H1 (cell line): ENCODE results near the gene C19orf85.

ENCODE experiments used
- CEBPB ChIP-seq: IDR thresholded peaks from 2 replicates; pipeline ENCODE4 v1.6.1; 2012; ENCODE audit warnings: low read depth, low read length
- CTCF ChIP-seq, 3 experiments: IDR thresholded peaks; 1 replicate in 2 of 3; 2 replicates in 1 of 3; pipeline versions ENCODE4 v1.5.1 to v1.6.1; 2011; ENCODE audit warnings: low read length in 3 of 3, mild to moderate bottlenecking in 3 of 3, inconsistent platforms in 2 of 3, low read depth in 1 of 3, moderate library complexity in 1 of 3; ENCODE audit not compliant: insufficient read depth in 1 of 3; ENCODE audit errors: control extremely low read depth in 1 of 3
- E2F6 ChIP-seq: IDR thresholded peaks from 2 replicates; pipeline ENCODE4 v1.6.1; 2012; ENCODE audit warnings: inconsistent platforms
- EP300 ChIP-seq, 2 experiments: IDR thresholded peaks; 1 replicate in 1 of 2; 2 replicates in 1 of 2; pipeline ENCODE4 v1.6.1; 2011 to 2012; ENCODE audit warnings: low read depth in 2 of 2, low read length in 2 of 2, mild to moderate bottlenecking in 2 of 2, borderline replicate concordance in 1 of 2, inconsistent platforms in 1 of 2, moderate library complexity in 1 of 2
- JUN ChIP-seq: IDR thresholded peaks from 2 replicates; pipeline ENCODE4 v1.6.1; 2011; ENCODE audit warnings: low read depth, mild to moderate bottlenecking, improper control_type of control experiment, low read length
- PHF8 ChIP-seq: fragments of 200-600 bp; sonication (generic); conservative IDR thresholded peaks from 2 replicates; pipeline ENCODE4 v1.7.1; 2012; ENCODE audit warnings: low read depth, mild to moderate bottlenecking, inconsistent platforms, low read length, moderate library complexity
- POLR2A ChIP-seq, 2 experiments: IDR thresholded peaks; 1 replicate in 1 of 2; 2 replicates in 1 of 2; pipeline ENCODE4 v1.6.1; 2011; ENCODE audit warnings: low read depth in 2 of 2, low read length in 2 of 2, mild to moderate bottlenecking in 2 of 2; ENCODE audit errors: control extremely low read depth in 1 of 2
- YY1 ChIP-seq: IDR thresholded peaks from 2 replicates; pipeline ENCODE4 v1.6.1; 2011; ENCODE audit warnings: low read depth, mild to moderate bottlenecking, low read length

- TF ChIP-seq CTCF (IDR thresholded peaks at IDR 0.05; ENCODE audit: control extremely low read depth in 1 of 3, insufficient read depth in 1 of 3, low read depth in 1 of 3, low read length in 3 of 3) = no peak
- no peak for TF ChIP-seq PHF8
- no peak for TF ChIP-seq CEBPB
- no peak for TF ChIP-seq EP300 (IDR thresholded peaks at IDR 0.05; ENCODE audit: borderline replicate concordance in 1 of 2, low read depth in 2 of 2, low read length in 2 of 2)
- TF ChIP-seq E2F6 = no peak
- no peak for TF ChIP-seq POLR2A (IDR thresholded peaks at IDR 0.05; ENCODE audit: control extremely low read depth in 1 of 2, low read depth in 2 of 2, low read length in 2 of 2)
- TF ChIP-seq JUN = no peak
- no peak for TF ChIP-seq YY1
These were observed 35.9 kb upstream of the C19orf85 start for GRCh38 chr19:55500368-55500952.
